ENCODE data around the gene PALMD.

The PALMD gene

DNA sequence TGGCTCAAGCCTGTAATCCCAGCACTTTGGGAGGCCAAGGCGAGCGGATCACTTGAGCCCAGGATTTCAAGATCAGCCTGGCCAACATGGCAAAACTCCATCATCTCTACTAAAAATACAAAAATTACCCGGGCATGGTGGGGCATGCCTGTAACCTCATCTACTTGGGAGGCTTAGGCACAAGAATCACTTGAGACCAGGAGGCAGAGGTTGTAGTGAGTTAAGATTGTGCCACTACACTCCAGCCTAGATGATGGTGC lies 12.0 kb downstream of the PALMD start:
- DNase-seq (ENCODE audit: low read depth in 2 of 3, low spot score in 1 of 3), result no peak

- no peak for DNase-seq (ENCODE audit: low read depth in 2 of 3, low spot score in 1 of 3)
Measured at GRCh38 chr1:99659755-99660210, 13.9 kb downstream of the PALMD start.

DNA sequence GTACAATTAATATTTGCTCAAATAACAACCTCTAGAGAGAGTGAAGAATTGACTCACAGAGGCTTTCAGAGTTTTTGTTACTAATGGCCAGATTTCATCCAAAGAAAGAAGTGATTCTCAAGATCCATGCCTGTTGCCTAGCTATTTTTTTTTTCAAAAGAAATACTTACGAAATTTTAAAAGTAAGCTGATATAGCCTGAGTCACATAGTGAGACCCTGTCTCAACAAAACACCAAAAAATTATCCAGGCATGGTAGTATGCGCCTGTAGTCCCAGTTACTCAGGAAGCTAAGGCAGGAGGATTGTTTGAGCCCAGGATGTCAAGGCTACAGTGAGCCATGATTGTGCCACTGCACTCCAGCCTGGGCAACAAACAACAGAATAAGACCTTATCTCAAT lies 14.6 kb downstream of the PALMD start:
- DNase-seq (ENCODE audit: low read depth in 2 of 3, low spot score in 1 of 3), result no peak

DNA sequence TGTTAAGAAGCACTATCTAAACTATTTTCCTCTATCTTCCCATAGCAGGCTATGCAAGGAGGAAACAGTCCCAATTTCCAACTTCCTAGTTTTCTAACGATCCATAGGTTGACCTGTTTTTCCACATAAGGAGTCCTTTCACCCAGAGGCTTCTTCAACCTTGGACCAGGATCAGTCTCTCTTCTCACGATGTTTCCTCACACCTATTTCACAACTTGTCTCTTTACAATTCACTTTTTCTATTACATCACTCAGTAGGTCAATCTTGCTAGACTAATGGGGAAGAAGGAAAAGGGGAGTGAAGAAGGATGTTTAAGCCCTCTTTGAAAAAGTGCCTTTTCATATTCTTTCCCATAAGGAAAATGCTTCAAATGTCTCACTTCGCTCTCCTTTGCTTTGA lies 15.9 kb downstream of the PALMD start:
- DNase-seq (ENCODE audit: low read depth in 2 of 3, low spot score in 1 of 3), result no peak

- DNase-seq (ENCODE audit: low read depth in 2 of 3, low spot score in 1 of 3), result no peak
Measured at GRCh38 chr1:99662539-99663080, 16.7 kb downstream of the PALMD start.

DNA sequence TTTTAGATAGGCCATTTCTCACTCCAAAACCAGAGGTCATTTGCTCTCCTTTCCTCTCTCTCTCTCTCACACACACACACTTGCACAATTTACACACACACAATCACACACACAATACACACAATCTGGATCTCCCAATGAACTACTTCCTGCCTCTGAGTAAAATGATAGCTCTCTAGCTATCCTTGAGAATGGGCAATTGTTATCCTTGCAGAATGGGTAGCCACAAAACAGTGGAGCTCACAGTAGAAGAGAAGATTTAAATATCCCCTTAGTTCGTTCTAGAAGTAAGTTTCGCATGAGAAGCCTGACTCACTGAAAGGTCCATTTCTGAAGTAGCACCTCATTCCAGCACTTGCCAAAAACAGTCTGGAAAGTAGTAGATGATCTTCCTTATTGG lies 17.6 kb downstream of the PALMD start:
- DNase-seq (ENCODE audit: low read depth in 2 of 3, low spot score in 1 of 3), result no peak

- DNase-seq (ENCODE audit: low read depth in 2 of 3, low spot score in 1 of 3), result no peak
Measured at GRCh38 chr1:99665212-99665611, 19.3 kb downstream of the PALMD start.

DNA sequence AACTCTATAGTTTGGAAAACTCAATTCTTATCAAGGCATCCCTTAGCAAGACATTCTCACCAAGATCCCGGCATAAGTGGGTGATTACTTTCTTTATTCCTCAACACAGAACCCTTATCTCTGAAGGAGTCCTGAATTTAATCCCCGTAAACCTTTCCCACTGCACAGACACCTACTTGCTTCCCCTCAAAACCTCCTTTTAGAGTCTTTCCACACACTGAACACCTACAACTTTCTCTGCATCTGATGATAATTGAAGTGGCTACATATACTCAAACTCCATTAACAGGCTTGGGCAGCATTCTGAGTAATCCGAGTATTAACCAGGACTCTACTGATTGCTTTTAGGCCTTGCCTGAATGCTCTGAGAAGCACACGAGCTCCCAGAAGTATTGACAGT lies 23.5 kb downstream of the PALMD start:
- no peak for DNase-seq (ENCODE audit: low read depth in 2 of 3, low spot score in 1 of 3)

GRCh38 chr1:99669821-99670220 lies 23.9 kb downstream of the PALMD start:
- DNase-seq (ENCODE audit: low read depth in 2 of 3, low spot score in 1 of 3), result no peak

GRCh38 chr1:99670583-99670982 lies 24.7 kb downstream of the PALMD start:
- DNase-seq (ENCODE audit: low read depth in 2 of 3, low spot score in 1 of 3), result no peak

GRCh38 chr1:99672038-99672437 lies 26.1 kb downstream of the PALMD start:
- no peak for DNase-seq (ENCODE audit: low read depth in 2 of 3, low spot score in 1 of 3)

GRCh38 chr1:99672530-99673213 lies 26.8 kb downstream of the PALMD start:
- no peak for DNase-seq (ENCODE audit: low read depth in 2 of 3, low spot score in 1 of 3)

DNA sequence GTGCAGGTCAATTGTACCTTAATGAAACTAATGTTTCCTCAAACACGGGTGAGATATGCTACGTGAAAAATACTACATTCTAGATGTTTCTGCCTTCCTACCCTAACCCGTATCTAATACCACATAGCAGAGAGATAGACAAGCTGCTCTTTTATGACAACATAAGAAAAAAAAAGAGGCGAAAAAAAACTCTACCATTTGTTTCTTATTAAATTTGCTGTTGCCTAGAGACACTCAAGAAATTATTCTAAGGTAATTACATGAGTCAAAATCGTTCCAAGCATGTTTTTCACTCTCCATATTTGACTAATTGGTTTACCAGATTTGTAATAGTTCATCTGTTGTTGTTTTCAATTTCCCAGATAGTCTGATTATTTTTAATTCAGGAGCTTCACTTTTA lies 27.4 kb downstream of the PALMD start:
- DNase-seq (ENCODE audit: low read depth in 2 of 3, low spot score in 1 of 3), result no peak

DNA sequence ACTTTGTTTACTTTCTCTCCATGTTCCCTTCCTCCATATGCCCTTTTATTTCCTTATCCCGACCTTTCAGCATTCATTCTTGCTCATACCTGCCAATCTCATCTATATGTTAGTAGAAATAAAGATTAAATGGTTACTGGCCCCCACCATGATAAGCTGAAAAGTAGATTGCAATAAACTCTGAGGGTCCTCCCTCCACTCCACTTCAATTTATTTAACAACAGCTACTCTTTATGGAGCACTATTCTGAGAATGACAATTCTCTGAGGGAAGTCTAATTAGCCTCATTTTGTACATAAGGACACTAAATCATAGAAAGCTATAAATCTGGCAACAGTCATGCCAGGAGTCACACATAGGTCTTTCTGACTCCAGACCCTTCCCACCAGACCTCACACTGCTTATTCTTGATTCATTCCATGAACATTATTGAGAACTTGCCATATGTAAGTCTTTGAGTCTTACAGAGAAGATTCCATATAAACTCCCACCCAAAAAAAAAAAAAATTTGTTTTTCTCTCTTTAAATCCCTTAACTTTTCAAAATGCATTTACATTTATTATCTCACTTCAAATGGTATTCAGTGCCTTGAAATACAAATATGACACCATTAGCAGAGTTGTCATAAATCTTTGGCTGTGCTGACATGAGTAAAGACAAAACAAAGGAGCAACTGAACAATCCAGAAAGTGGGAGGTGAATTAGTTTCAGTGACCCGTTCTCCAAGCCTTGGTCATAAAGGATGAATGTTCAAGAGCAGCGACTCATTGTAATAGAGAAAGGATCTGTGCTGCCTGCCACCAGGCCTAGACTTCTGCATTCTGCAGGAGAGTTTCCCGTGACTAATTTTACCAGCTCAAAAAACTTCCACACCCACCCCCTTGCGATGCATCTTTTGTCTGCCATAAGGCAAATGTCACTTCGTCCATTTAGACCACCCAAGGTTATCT lies 28.5 kb downstream of the PALMD start:
- no peak for DNase-seq (ENCODE audit: low read depth in 2 of 3, low spot score in 1 of 3)

DNA sequence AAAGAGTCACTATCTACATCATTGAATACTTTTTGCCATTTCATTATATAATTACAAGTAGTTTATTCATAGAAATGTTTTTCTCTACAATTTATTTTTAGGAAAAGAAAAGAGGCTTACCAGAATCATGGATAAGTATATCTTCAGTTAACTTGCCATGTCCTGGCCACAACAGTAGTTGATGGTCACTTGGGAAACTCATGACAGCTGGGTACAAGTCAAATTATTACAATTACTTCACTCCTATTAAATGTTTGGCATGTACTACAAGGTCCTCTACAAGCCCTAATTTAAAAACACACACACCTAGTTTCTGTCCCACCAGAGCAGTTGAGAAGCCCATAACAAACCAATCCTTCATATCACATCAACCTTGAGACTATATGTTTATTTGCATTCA lies 29.4 kb downstream of the PALMD start:
- no peak for DNase-seq (ENCODE audit: low read depth in 2 of 3, low spot score in 1 of 3)

- DNase-seq (ENCODE audit: low read depth in 2 of 3, low spot score in 1 of 3), result no peak
Measured at GRCh38 chr1:99675994-99676393, 30.1 kb downstream of the PALMD start.

- no peak for DNase-seq (ENCODE audit: low read depth in 2 of 3, low spot score in 1 of 3)
Measured at GRCh38 chr1:99676876-99677275, 31.0 kb downstream of the PALMD start.

DNA sequence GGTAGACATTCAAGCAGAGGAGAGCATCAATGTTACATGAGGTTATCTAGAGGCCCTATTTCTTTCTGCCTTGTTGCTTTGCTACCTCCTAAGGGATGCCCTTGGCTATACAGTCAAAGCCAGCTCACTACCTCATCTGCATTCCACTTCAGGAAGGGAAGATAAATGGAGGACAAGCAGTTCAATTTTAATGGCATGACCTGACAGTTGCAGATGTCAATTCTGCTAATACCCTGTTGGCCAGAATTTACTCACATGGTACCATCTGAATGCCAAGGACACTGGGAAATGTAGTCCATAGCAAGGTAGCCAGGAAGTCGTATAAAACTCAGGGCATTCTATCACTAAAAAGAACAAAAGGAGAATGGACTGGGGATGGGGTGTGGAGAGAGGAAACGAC lies 31.5 kb downstream of the PALMD start:
- DNase-seq (ENCODE audit: low read depth in 2 of 3, low spot score in 1 of 3), result no peak

DNA sequence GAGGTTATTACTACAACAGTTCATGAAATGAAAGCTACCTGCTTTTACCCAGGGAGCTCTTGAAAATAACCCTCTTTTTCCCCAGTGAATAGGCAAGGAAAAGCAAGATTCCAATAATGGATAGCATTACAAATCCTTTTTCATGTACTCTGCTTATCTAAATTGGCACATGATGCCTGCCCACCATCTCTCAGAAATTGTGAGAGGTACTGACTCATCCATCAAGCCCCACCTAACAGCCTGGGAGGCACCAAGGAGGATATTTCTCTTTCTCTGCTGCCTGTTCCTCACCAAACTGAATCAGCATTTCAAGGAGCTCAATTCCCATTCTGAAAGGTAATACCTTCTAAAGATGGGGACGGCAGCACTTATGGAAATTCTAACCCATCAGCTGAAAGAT lies 34.4 kb downstream of the PALMD start:
- no peak for DNase-seq (ENCODE audit: low read depth in 2 of 3, low spot score in 1 of 3)

- no peak for DNase-seq (ENCODE audit: low read depth in 2 of 3, low spot score in 1 of 3)
Measured at GRCh38 chr1:99681583-99681982, 35.7 kb downstream of the PALMD start.

DNA sequence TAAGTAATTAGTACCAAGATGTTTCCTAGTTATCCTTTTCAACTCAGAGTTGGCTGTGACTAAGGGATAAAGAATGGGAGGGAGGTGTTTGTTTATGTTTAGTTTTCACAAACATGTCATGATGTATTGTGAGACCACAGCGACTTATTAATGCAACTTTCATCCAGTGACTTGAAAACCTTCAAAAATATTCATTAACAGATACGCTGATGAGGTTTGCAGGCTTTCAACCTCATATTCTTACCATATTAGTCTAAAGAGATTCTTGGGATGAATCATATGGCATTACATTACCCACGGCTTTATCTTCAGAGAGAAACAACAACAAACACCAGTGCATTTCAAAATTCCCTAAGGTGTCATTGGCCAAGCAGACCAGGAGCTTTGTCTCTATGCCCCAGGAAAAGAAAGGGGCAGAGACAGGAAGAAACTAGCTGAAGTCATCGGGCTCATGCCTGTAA lies 36.4 kb downstream of the PALMD start:
- DNase-seq (ENCODE audit: low read depth in 2 of 3, low spot score in 1 of 3), result no peak

DNA sequence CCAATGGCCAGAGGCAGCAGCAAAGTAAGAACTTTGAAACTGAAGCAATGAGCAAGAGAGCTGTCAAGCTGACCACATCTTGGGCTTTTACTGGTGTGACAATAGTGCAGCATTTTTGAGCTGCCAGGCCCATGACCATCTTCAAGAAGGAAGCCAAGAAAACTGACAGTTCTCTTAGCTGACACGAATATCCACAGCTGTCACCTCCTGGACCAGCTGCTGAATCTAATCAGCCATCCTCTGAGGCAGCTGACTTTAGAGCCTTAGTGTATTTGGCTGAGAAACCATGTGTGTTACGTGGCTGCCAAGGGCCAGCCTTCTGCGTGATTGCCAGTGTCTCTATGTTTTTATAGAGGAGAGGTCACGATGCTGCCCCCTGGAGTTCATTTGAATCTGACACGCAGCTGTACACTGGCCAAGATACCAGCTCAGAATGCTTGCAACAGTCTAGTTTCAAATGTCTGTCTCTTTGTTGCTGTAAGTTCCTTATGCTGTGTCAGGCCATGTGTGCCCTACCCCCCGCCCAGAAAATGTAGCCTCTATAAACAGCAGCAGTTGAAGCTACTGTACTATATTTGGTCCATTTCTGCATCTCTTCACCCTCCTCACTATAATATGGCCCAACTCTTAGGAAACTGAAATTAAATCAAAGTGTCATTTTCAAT lies 39.7 kb downstream of the PALMD start:
- peak; percentile 10 to 38 (median 19) for DNase-seq (ENCODE audit: low read depth in 2 of 3, low spot score in 1 of 3)
